HL-60/S4 (cell line): ENCODE data around the gene ZG16B.

Experiments used
- in situ Hi-C: fragments of 300-500 bp; cut with MboI; formaldehyde crosslinking; loops from 2 replicates; pipeline ENCODE4 v1.14.3; 2022; ENCODE audit warnings: low sequenced_read_pairs

ZG16B gene

GRCh38 chr16:2842340-2843000 is 12.4 kb downstream of the ZG16B start:
- in situ Hi-C loops, result no loop called here

- in situ Hi-C loops, result no loop called here
Observed at GRCh38 chr16:2843526-2843925, 13.4 kb downstream of the ZG16B start.

- in situ Hi-C loops, result no loop called here
Observed at GRCh38 chr16:2845116-2845515, 15.0 kb downstream of the ZG16B start.

GRCh38 chr16:2846511-2847310 is 16.6 kb downstream of the ZG16B start:
- in situ Hi-C loops, result no loop called here

GRCh38 chr16:2848933-2849725 is 19.0 kb downstream of the ZG16B start:
- in situ Hi-C loops, result no loop called here

- in situ Hi-C loops, result no loop called here
Observed at GRCh38 chr16:2852003-2852730, 22.1 kb downstream of the ZG16B start.

GRCh38 chr16:2852731-2853507 is 22.8 kb downstream of the ZG16B start:
- in situ Hi-C loops, result no loop called here

- in situ Hi-C loops, result no loop called here
Observed at GRCh38 chr16:2853531-2854073, 23.5 kb downstream of the ZG16B start.

- in situ Hi-C loops, result no loop called here
Observed at GRCh38 chr16:2854700-2855309, 24.7 kb downstream of the ZG16B start.

- in situ Hi-C loops, result no loop called here
Observed at GRCh38 chr16:2855536-2855935, 25.4 kb downstream of the ZG16B start.

GRCh38 chr16:2856061-2856670 is 26.1 kb downstream of the ZG16B start:
- in situ Hi-C loops, result no loop called here

GRCh38 chr16:2856686-2857450 is 26.8 kb downstream of the ZG16B start:
- in situ Hi-C loops, result no loop called here

GRCh38 chr16:2857451-2858244 is 27.5 kb downstream of the ZG16B start, which contains the start of gene PRSS22:
PRSS22 (minus strand) TSS chr16:2858170; CDS start chr16:2858104, 66 bp downstream.
- in situ Hi-C loops, result no loop called here

- in situ Hi-C loops, result no loop called here
Observed at GRCh38 chr16:2858245-2859025, 28.3 kb downstream of the ZG16B start.

- in situ Hi-C loops, result no loop called here
Observed at GRCh38 chr16:2859686-2860265, 29.7 kb downstream of the ZG16B start.

- in situ Hi-C loops, result no loop called here
Observed at GRCh38 chr16:2860826-2861567, 30.9 kb downstream of the ZG16B start.
